H1 (cell line): ENCODE measurements around the gene WDR93. TPM values are rescaled to one million over a fixed set of nuclear protein-coding genes. Genes with fewer than 3 reads are reported as not detected.

Experiments
- CHD1 ChIP-seq: IDR thresholded peaks from 2 replicates; pipeline ENCODE4 v1.6.1; 2012; ENCODE audit warnings: low read depth, low read length, improper control_type of control experiment
- CREB1 ChIP-seq: IDR thresholded peaks from 2 replicates; pipeline ENCODE4 v1.6.1; 2012; ENCODE audit warnings: inconsistent platforms
- RBBP5 ChIP-seq: IDR thresholded peaks from 2 replicates; pipeline ENCODE4 v1.7.1; 2012; ENCODE audit warnings: low read depth, mild to moderate bottlenecking, inconsistent platforms, low read length, moderate library complexity, borderline replicate concordance
- polyA plus RNA-seq, 7 experiments: library from polyadenylated mRNA; depleted of rRNA in 3 of 7; stranded (reverse) in 5 of 7; unstranded in 2 of 7; fragments of >200 nt in 5 of 7; fragments of 200-250 nt in 2 of 7; gene quantifications; 1 replicate in 5 of 7; 2 replicates in 1 of 7; 4 replicates in 1 of 7; pipeline versions ENCODE4 v1.2.1 to v1.2.3, GENCODE V29; 2011 to 2013; ENCODE audit warnings: missing spikeins in 2 of 7, mixed read lengths in 2 of 7
- total RNA-seq: library from RNA; stranded (reverse); fragmentation: NEBNext Ultra II Directional; extraction: Animal tissue kit (Norgen Biotek cat#: 25700); gene quantifications from 2 replicates; pipeline ENCODE4 v1.2.1, GENCODE V29; 2021
- TF ChIP-seq, protein P1 (sequence below): fragments of 300-600 bp; sonication (generic); IDR thresholded peaks from 2 replicates; pipeline ENCODE4 v1.7.1; 2012; ENCODE audit warnings: low read length, moderate library complexity, mild to moderate bottlenecking, inconsistent platforms; ENCODE audit not compliant: insufficient replicate concordance

Gene WDR93
- total and polyA plus RNA-seq, 2 of the 8 experiments (the other 6 are each of a cell fraction or from before 2014, with no cell fraction given) = 0.03 TPM; not detected in 1

DNA sequence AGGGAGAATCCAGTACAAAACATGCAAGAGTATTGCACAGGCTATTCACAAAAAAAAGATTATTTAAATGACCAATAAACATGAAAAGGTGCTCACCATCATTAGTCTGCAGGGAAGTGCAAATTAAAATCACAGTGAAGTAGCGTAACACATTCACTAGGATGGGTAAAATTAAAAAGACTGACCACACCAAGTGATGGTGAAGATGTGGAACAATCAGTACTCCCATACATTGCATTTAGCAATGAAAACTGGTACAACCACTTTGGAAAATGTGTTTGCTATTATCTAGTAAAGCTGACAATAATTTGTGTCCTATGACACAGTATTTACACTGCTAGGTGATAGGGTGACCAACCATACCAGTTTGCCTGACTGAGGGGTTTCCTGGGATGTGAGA, 34.0 kb downstream of the WDR93 start (continued):
- TF ChIP-seq CREB1 (no peak), CHD1 (no peak), RBBP5 (no peak)
- TF ChIP-seq, protein P1, sequence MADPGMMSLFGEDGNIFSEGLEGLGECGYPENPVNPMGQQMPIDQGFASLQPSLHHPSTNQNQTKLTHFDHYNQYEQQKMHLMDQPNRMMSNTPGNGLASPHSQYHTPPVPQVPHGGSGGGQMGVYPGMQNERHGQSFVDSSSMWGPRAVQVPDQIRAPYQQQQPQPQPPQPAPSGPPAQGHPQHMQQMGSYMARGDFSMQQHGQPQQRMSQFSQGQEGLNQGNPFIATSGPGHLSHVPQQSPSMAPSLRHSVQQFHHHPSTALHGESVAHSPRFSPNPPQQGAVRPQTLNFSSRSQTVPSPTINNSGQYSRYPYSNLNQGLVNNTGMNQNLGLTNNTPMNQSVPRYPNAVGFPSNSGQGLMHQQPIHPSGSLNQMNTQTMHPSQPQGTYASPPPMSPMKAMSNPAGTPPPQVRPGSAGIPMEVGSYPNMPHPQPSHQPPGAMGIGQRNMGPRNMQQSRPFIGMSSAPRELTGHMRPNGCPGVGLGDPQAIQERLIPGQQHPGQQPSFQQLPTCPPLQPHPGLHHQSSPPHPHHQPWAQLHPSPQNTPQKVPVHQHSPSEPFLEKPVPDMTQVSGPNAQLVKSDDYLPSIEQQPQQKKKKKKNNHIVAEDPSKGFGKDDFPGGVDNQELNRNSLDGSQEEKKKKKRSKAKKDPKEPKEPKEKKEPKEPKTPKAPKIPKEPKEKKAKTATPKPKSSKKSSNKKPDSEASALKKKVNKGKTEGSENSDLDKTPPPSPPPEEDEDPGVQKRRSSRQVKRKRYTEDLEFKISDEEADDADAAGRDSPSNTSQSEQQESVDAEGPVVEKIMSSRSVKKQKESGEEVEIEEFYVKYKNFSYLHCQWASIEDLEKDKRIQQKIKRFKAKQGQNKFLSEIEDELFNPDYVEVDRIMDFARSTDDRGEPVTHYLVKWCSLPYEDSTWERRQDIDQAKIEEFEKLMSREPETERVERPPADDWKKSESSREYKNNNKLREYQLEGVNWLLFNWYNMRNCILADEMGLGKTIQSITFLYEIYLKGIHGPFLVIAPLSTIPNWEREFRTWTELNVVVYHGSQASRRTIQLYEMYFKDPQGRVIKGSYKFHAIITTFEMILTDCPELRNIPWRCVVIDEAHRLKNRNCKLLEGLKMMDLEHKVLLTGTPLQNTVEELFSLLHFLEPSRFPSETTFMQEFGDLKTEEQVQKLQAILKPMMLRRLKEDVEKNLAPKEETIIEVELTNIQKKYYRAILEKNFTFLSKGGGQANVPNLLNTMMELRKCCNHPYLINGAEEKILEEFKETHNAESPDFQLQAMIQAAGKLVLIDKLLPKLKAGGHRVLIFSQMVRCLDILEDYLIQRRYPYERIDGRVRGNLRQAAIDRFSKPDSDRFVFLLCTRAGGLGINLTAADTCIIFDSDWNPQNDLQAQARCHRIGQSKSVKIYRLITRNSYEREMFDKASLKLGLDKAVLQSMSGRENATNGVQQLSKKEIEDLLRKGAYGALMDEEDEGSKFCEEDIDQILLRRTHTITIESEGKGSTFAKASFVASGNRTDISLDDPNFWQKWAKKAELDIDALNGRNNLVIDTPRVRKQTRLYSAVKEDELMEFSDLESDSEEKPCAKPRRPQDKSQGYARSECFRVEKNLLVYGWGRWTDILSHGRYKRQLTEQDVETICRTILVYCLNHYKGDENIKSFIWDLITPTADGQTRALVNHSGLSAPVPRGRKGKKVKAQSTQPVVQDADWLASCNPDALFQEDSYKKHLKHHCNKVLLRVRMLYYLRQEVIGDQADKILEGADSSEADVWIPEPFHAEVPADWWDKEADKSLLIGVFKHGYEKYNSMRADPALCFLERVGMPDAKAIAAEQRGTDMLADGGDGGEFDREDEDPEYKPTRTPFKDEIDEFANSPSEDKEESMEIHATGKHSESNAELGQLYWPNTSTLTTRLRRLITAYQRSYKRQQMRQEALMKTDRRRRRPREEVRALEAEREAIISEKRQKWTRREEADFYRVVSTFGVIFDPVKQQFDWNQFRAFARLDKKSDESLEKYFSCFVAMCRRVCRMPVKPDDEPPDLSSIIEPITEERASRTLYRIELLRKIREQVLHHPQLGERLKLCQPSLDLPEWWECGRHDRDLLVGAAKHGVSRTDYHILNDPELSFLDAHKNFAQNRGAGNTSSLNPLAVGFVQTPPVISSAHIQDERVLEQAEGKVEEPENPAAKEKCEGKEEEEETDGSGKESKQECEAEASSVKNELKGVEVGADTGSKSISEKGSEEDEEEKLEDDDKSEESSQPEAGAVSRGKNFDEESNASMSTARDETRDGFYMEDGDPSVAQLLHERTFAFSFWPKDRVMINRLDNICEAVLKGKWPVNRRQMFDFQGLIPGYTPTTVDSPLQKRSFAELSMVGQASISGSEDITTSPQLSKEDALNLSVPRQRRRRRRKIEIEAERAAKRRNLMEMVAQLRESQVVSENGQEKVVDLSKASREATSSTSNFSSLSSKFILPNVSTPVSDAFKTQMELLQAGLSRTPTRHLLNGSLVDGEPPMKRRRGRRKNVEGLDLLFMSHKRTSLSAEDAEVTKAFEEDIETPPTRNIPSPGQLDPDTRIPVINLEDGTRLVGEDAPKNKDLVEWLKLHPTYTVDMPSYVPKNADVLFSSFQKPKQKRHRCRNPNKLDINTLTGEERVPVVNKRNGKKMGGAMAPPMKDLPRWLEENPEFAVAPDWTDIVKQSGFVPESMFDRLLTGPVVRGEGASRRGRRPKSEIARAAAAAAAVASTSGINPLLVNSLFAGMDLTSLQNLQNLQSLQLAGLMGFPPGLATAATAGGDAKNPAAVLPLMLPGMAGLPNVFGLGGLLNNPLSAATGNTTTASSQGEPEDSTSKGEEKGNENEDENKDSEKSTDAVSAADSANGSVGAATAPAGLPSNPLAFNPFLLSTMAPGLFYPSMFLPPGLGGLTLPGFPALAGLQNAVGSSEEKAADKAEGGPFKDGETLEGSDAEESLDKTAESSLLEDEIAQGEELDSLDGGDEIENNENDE = no peak
